A549 (cell line): ENCODE data around the gene ANKZF1. TPM values are rescaled to one million over a fixed set of nuclear protein-coding genes. Genes with fewer than 3 reads are reported as not detected.
A peak's percentile ranks its signal among the peaks of the same experiment; 100 is the strongest.

Experiments used
- ATAC-seq, 2 experiments: fragments of 200-7000 bp in 1 of 2; fragments of >200 bp in 1 of 2; cut with Nextera tagmentation in 1 of 2; cut with Tn5 transposase in 1 of 2; 3 replicates each; pipeline versions ENCODE4 v1.8.0 to v1.9.1; 2018 to 2020; ENCODE audit warnings: mild to moderate bottlenecking in 1 of 2, moderate library complexity in 1 of 2
- CTCF ChIA-PET: fragments of 300-600 bp; sonication (Branson Sonifier 250); formaldehyde crosslinking; extraction: SDS; loops from one replicate; lab custom pipeline; 2021; ENCODE audit warnings: antibody characterized with exemption, inconsistent platforms; lab: Yijun Ruan, JAX
- POLR2A ChIA-PET: fragments of 350-600 bp; formaldehyde crosslinking; extraction: SDS; loops from one replicate; lab custom pipeline; 2021; ENCODE audit warnings: antibody characterized with exemption, inconsistent platforms; lab: Yijun Ruan, JAX
- DNase-seq, 2 experiments: peaks; one replicate each; pipeline versions ENCODE4 v3.0.0 to v3.0.0-alpha.2; 2011 to 2016; ENCODE audit warnings: low read depth in 1 of 2, low spot score in 1 of 2
- FAIRE-seq: peaks from 2 replicates; lab custom pipeline; 2011; peaks lifted over from hg19 to GRCh38; lab: Jason Lieb, UNC
- H3K27ac ChIP-seq, 2 experiments: fragments of >200 bp; sonication (Bioruptor Twin); formaldehyde crosslinking; 3 replicates each; pipeline ENCODE4 v1.5.1; 2016 to 2017
- H3K4me1 ChIP-seq: fragments of >200 bp; sonication (Bioruptor Twin); formaldehyde crosslinking; 3 replicates; pipeline ENCODE4 v1.6.1; 2016
- H3K4me2 ChIP-seq: fragments of >200 bp; sonication (Bioruptor Twin); formaldehyde crosslinking; 3 replicates; pipeline ENCODE4 v1.6.1; 2016
- H3K4me3 ChIP-seq: fragments of >200 bp; sonication (Bioruptor Twin); formaldehyde crosslinking; 3 replicates; pipeline ENCODE4 v1.5.1; 2016
- H3K9me3 ChIP-seq: fragments of >200 bp; sonication (Bioruptor Twin); formaldehyde crosslinking; 3 replicates; pipeline ENCODE4 v1.6.1; 2016
- BHLHE40 ChIP-seq: IDR thresholded peaks from 2 replicates; pipeline ENCODE4 v1.6.1; 2012; ENCODE audit warnings: low read depth, low read length, inconsistent platforms
- CBX2 ChIP-seq: fragments of 200-600 bp; sonication (generic); IDR thresholded peaks from 2 replicates; pipeline ENCODE4 v1.6.1; 2016; ENCODE audit warnings: low read depth, mild to moderate bottlenecking, borderline replicate concordance
- CEBPB ChIP-seq, 2 experiments: fragments of >200 bp in 1 of 2; sonication (Bioruptor Twin) in 1 of 2; formaldehyde crosslinking in 1 of 2; IDR thresholded peaks; 2 replicates each; pipeline ENCODE4 v1.6.1; 2012 to 2016
- CHD4 ChIP-seq: fragments of 200-600 bp; sonication (generic); IDR thresholded peaks from 2 replicates; pipeline ENCODE4 v1.6.1; 2016; ENCODE audit warnings: antibody characterized with exemption, mild to moderate bottlenecking, borderline replicate concordance
- EHF ChIP-seq: fragments of 250-450 bp; sonication (Bioruptor Pico); IDR thresholded peaks from 2 replicates; pipeline ENCODE4 v1.5.0; 2020; ENCODE audit warnings: mild to moderate bottlenecking
- ESRRA ChIP-seq: fragments of 150-350 bp; IDR thresholded peaks from 2 replicates; pipeline ENCODE4 v1.6.1; 2014; ENCODE audit warnings: mild to moderate bottlenecking, low read length, borderline replicate concordance
- FOSB ChIP-seq: fragments of 250-450 bp; sonication (Bioruptor Pico); IDR thresholded peaks from 2 replicates; pipeline ENCODE4 v1.5.0; 2020; ENCODE audit warnings: mild to moderate bottlenecking, moderate library complexity
- GATA3 ChIP-seq: IDR thresholded peaks from 2 replicates; pipeline ENCODE4 v1.6.1; 2012; ENCODE audit warnings: borderline replicate concordance
- HOXB13 ChIP-seq: fragments of 250-450 bp; sonication (Bioruptor Pico); IDR thresholded peaks from 2 replicates; pipeline ENCODE4 v1.5.0; 2020; ENCODE audit warnings: low read depth, mild to moderate bottlenecking, moderate library complexity
- HOXB5 ChIP-seq: fragments of 250-450 bp; sonication (Bioruptor Pico); IDR thresholded peaks from 2 replicates; pipeline ENCODE4 v1.5.0; 2020; ENCODE audit warnings: mild to moderate bottlenecking, moderate library complexity
- JUN ChIP-seq, 2 experiments: fragments of >200 bp; sonication (Bioruptor Twin); formaldehyde crosslinking; IDR thresholded peaks; 2 replicates in 1 of 2; 3 replicates in 1 of 2; pipeline ENCODE4 v1.6.1; 2016 to 2017
- KDM5A ChIP-seq: fragments of 200-600 bp; sonication (generic); IDR thresholded peaks from 2 replicates; pipeline ENCODE4 v1.6.1; 2016; ENCODE audit warnings: antibody characterized with exemption, mild to moderate bottlenecking
- NPAS2 ChIP-seq: fragments of 250-450 bp; sonication (Bioruptor Pico); IDR thresholded peaks from 2 replicates; pipeline ENCODE4 v1.8.0; 2022; ENCODE audit warnings: mild to moderate bottlenecking, moderate library complexity, borderline replicate concordance
- PHF8 ChIP-seq: fragments of 200-600 bp; sonication (generic); IDR thresholded peaks from 2 replicates; pipeline ENCODE4 v1.6.1; 2016; ENCODE audit warnings: low read depth, mild to moderate bottlenecking, antibody characterized with exemption, moderate library complexity, borderline replicate concordance
- RAD21 ChIP-seq, 2 experiments: fragments of >200 bp in 1 of 2; sonication (Bioruptor Twin) in 1 of 2; formaldehyde crosslinking in 1 of 2; IDR thresholded peaks in 1 of 2; conservative IDR thresholded peaks in 1 of 2; 2 replicates in 1 of 2; 3 replicates in 1 of 2; pipeline ENCODE4 v1.6.1; 2012 to 2018; ENCODE audit warnings: inconsistent platforms in 1 of 2
- RARB ChIP-seq: fragments of 250-450 bp; sonication (Bioruptor Pico); IDR thresholded peaks from 2 replicates; pipeline ENCODE4 v1.8.0; 2021; ENCODE audit warnings: mild to moderate bottlenecking, moderate library complexity
- RCOR1 ChIP-seq: fragments of 150-350 bp; IDR thresholded peaks from 2 replicates; pipeline ENCODE4 v1.6.1; 2014; ENCODE audit warnings: antibody characterized with exemption, low read length, low read depth
- ZC3H11A ChIP-seq: fragments of 450-650 bp; IDR thresholded peaks from 2 replicates; pipeline ENCODE4 v1.6.1; 2014; ENCODE audit warnings: antibody characterized with exemption, mild to moderate bottlenecking
- WGBS: methylation state at CpG from one replicate; pipeline ENCODE4 v1.1.6; 2017; ENCODE audit errors: missing lambda C conversion rate; 5-methylcytosine and 5-hydroxymethylcytosine counted together
- polyA plus RNA-seq, 4 experiments: library from polyadenylated mRNA; depleted of rRNA in 3 of 4; stranded (reverse); fragments of >200 nt; fragmentation: RNase III in 1 of 4; extraction: RNeasy Plus Mini Kit Qiagen cat#74134 plus additional on column Dnase treatment in 1 of 4; gene quantifications; 2 replicates in 3 of 4; 3 replicates in 1 of 4; pipeline ENCODE4 v1.2.3, GENCODE V29; 2011 to 2017
- TF ChIP-seq, protein P1 (sequence below): fragments of >200 bp; sonication (Bioruptor Twin); formaldehyde crosslinking; IDR thresholded peaks from 3 replicates; pipeline ENCODE4 v1.6.1; 2016
- TF ChIP-seq, protein P2 (sequence below): fragments of 450-650 bp; IDR thresholded peaks from 2 replicates; pipeline ENCODE4 v1.6.1; 2014; ENCODE audit warnings: antibody characterized with exemption
- TF ChIP-seq, protein P3 (sequence below): fragments of >200 bp; sonication (Bioruptor Twin); formaldehyde crosslinking; IDR thresholded peaks from 2 replicates; pipeline ENCODE4 v1.6.1; 2016
- TF ChIP-seq, protein P4 (sequence below): fragments of 150-350 bp; IDR thresholded peaks from 2 replicates; pipeline ENCODE4 v1.6.1; 2014; ENCODE audit warnings: low read depth, mild to moderate bottlenecking, low read length

Gene ANKZF1
- polyA plus RNA-seq, 2 of the 4 experiments (the other 2 are of a cell fraction), result 23.2 to 30.3 TPM

DNA sequence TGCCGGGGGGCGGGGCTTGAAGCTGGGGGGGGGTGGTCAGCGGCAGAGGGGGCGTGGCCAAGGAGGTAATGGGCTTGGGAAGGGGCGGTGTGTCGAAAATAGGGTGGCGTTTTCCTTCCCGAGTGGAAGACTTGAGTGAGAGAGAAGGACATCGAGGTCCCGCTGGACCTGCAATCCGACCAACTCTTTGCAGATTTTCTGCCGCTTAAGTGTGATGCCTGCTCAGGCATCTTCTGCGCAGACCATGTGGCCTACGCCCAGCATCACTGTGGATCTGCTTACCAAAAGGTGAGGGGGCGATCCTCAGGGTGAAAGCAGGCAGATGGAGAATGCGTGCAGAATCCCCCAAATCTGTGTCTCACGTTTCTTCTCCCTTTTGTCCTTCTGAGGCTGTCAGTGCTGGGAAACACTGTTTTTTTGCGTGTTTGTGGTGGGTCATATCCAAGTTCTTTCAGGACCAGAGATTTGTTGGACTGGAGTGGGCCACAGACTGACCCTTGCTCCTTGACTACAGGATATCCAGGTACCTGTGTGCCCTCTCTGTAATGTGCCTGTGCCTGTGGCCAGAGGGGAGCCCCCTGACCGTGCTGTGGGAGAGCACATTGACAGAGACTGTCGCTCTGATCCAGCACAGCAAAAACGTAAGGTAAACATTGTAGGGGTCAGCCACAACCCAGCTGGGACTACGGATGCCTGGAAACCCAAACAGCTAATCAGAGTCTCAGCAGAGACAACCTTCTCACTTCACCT lies 22.3 kb upstream of the ANKZF1 start:
- H3K4me2 ChIP-seq, result peak overlapping the region; percentile 85
- H3K9me3 ChIP-seq, result peaks cover 3% of the 10 kb centered on the region; the same call in 1 of the 3 replicates
- H3K4me3 ChIP-seq, result peak overlapping the region; percentile 53
- 45% methylated on average over 17 of the region's 22 CpGs for WGBS
- DNase-seq (no peak), FAIRE-seq (no peak), ATAC-seq (peak; percentile 26 to 30; a peak in 5 of 6 replicates)
- peaks cover 16% of the 10 kb centered on the region for H3K4me1 ChIP-seq
- CTCF ChIA-PET, result interaction anchor here (0.6 to 8.6 kb wide), 13 partner anchors 10 to 91 kb away, joined by 3 to 56 read pairs (median 5); partner anchors contain the start of gene NHEJ1
- peak overlapping the region; percentile 95 to 98 for H3K27ac ChIP-seq
- TF ChIP-seq, protein P1, sequence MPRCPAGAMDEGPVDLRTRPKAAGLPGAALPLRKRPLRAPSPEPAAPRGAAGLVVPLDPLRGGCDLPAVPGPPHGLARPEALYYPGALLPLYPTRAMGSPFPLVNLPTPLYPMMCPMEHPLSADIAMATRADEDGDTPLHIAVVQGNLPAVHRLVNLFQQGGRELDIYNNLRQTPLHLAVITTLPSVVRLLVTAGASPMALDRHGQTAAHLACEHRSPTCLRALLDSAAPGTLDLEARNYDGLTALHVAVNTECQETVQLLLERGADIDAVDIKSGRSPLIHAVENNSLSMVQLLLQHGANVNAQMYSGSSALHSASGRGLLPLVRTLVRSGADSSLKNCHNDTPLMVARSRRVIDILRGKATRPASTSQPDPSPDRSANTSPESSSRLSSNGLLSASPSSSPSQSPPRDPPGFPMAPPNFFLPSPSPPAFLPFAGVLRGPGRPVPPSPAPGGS, result no peak
- TF ChIP-seq CHD4 (no peak), BHLHE40 (no peak), FOSB (CRISPR knock-in tag) (no peak), ESRRA (no peak), RCOR1 (no peak)
- POLR2A ChIA-PET, result interaction anchor here (0.5 to 3.9 kb wide), 13 partner anchors 10 to 213 kb away, joined by 3 to 25 read pairs (median 6); partner anchors contain the start of genes ABCB6, ANKZF1, CNPPD1 and DNAJB2

DNA sequence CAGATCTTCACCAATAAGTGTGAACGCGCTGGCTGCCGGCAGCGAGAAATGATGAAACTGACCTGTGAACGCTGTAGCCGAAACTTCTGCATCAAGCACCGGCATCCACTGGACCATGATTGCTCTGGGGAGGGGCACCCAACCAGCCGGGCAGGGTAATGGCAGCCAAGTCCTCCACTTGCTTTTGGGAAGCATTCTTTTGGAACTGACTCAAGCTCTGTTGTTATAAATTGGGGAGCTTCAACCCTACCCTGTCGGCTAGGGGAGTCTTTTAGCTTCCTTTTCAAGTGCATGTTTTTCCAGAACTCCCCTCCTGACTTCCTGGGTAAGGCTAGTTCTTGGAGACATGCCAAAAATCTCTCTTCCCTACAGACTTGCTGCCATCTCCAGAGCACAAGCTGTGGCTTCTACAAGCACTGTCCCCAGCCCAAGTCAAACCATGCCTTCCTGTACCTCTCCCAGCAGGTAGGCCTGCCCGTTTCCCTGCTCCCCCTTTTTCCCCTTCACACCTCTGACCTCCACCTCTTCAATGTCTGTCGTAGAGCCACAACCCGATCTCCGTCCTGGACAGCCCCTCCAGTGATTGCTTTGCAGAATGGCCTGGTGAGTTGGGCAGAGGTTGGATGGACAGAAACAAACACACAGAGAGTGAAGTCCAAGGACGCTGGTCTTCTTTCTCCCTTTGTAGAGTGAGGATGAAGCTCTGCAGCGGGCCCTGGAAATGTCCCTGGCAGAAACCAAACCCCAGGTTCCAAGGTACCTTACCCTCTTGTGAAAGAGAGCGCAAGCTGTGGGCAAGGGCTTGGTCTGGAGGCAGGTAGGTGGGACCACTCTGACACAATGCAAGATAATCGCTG lies 21.5 kb upstream of the ANKZF1 start:
- ChIA-PET POLR2A (interaction anchor here (0.5 to 3.9 kb wide), 4 partner anchors 10 to 214 kb away, joined by 3 to 25 read pairs (median 4); partner anchors contain the start of genes ABCB6 and CNPPD1), CTCF (interaction anchor here (0.6 to 8.6 kb wide), 10 partner anchors 9 to 90 kb away, joined by 3 to 56 read pairs (median 4); partner anchors contain the start of gene NHEJ1)
- DNase-seq (peak in 1 of 2 experiments; percentile 39), ATAC-seq (no peak), FAIRE-seq (no peak)
- peak overlapping the region in 1 of 2 experiments; percentile 98; a peak in 3 of 6 replicates for H3K27ac ChIP-seq
- H3K4me3 ChIP-seq, result no peak overlapping the region
- WGBS, result 83% methylated on average over 17 of the region's 17 CpGs
- H3K9me3 ChIP-seq, result peaks cover 3% of the 10 kb centered on the region; the same call in 1 of the 3 replicates
- TF ChIP-seq GATA3 (no peak), RARB (CRISPR knock-in tag) (no peak), ZC3H11A (no peak), RAD21 (conservative IDR thresholded peaks at IDR 0.05 in 1 of 2, IDR thresholded peaks at IDR 0.05 in 1 of 2) (no peak), EHF (CRISPR knock-in tag) (no peak), FOSB (CRISPR knock-in tag) (no peak), CHD4 (no peak)
- TF ChIP-seq, protein P2, sequence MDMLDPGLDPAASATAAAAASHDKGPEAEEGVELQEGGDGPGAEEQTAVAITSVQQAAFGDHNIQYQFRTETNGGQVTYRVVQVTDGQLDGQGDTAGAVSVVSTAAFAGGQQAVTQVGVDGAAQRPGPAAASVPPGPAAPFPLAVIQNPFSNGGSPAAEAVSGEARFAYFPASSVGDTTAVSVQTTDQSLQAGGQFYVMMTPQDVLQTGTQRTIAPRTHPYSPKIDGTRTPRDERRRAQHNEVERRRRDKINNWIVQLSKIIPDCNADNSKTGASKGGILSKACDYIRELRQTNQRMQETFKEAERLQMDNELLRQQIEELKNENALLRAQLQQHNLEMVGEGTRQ, result no peak
- peak overlapping the region; percentile 85 for H3K4me2 ChIP-seq
- peaks cover 16% of the 10 kb centered on the region for H3K4me1 ChIP-seq

DNA sequence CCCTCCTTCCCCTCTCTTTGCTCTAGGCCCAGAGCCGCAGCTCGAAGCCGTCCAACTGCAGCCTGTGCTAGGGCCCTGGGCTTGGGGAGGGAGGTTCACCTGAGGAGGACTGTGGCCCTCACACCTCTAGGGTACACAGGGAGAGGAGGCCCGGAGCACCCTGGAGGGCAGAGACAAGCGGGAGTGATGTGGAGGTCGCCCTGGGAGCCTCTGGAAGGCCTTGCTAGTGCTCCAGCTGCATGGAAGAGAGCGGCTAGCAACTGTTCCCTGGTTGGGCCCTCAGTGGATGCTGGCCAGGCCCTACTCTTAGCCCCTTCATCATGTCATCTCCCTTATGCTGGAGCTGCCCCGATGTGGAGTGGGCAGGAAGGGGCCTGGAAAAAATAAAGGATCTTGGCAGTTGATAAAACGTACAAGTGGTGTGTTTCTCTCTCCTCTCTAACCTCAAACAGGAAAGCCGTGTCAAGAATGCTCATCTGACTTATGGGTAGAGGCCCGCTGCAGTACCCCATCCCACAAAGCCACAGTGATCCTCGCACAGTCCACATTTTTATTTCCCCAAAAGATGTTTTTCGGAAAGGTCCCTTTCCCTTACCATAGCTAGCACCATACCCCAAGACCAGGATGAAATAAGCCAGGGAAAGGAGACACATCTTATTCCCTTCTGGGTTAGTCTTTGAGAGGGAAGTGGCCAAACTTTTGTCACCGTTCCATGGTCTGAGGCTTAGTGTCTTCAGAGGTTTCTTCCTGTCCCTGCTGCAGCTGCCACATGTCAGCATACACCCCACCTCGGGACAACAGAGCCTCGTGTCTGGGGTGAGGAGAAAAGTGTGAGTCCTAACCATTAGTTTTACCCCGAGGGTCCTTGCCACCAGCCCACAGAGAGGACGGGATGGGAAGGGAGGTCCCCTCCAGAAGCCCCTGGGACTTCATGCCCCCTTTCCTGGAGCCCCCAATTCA lies 20.1 kb upstream of the ANKZF1 start:
- Histone ChIP-seq H3K4me1 (peaks cover 16% of the 10 kb centered on the region), H3K9me3 (peaks cover 3% of the 10 kb centered on the region; the same call in 1 of the 3 replicates), H3K4me2 (no peak overlapping the region), H3K27ac (no peak overlapping the region), H3K4me3 (no peak overlapping the region)
- CTCF ChIA-PET, result interaction anchor here (0.9 to 8.6 kb wide), 7 partner anchors 7 to 207 kb away, joined by 3 to 56 read pairs (median 7); no protein-coding TSS in a partner anchor
- DNase-seq, result no peak
- POLR2A ChIA-PET, result interaction anchor here (1.2 to 3.9 kb wide), 2 partner anchors 9 to 33 kb away, joined by 4 to 25 read pairs; partner anchors contain the start of genes ABCB6 and CNPPD1
- ATAC-seq, result no peak
- no peak for FAIRE-seq
- 92% methylated on average over 18 of the region's 18 CpGs for WGBS
- TF ChIP-seq NPAS2, result no peak
- TF ChIP-seq PHF8, result no peak
- no peak for TF ChIP-seq FOSB (CRISPR knock-in tag)
- TF ChIP-seq HOXB5, result no peak
- no peak for TF ChIP-seq HOXB13
- no peak for TF ChIP-seq CBX2
- TF ChIP-seq RARB (CRISPR knock-in tag), result no peak
- no peak for TF ChIP-seq ZC3H11A
- no peak for TF ChIP-seq RCOR1
- TF ChIP-seq KDM5A, result no peak
- TF ChIP-seq, protein P3, sequence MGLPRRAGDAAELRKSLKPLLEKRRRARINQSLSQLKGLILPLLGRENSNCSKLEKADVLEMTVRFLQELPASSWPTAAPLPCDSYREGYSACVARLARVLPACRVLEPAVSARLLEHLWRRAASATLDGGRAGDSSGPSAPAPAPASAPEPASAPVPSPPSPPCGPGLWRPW, result no peak
- no peak for TF ChIP-seq CEBPB (IDR thresholded peaks at IDR 0.05)
- TF ChIP-seq, protein P4, sequence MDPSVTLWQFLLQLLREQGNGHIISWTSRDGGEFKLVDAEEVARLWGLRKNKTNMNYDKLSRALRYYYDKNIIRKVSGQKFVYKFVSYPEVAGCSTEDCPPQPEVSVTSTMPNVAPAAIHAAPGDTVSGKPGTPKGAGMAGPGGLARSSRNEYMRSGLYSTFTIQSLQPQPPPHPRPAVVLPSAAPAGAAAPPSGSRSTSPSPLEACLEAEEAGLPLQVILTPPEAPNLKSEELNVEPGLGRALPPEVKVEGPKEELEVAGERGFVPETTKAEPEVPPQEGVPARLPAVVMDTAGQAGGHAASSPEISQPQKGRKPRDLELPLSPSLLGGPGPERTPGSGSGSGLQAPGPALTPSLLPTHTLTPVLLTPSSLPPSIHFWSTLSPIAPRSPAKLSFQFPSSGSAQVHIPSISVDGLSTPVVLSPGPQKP, result no peak
- no peak for TF ChIP-seq JUN (IDR thresholded peaks at IDR 0.05)
